B cell (primary cell): ENCODE measurements around the gene INA. TPM values are rescaled to one million over a fixed set of nuclear protein-coding genes. Genes with fewer than 3 reads are reported as not detected.

ENCODE experiments used
- ATAC-seq: fragments of 200-7000 bp; cut with Tn5 transposase; one replicate; pipeline ENCODE4 v1.10.0; 2021; ENCODE audit warnings: low read depth, mild to moderate bottlenecking, moderate number of reproducible peaks, moderate library complexity
- CTCF ChIA-PET: fragments of 350-600 bp; sonication (Branson Sonifier 250); formaldehyde crosslinking; loops from one replicate; lab custom pipeline; 2021; ENCODE audit warnings: antibody characterized with exemption, inconsistent platforms; lab: Charles Lee
- POLR2A ChIA-PET: fragments of 350-600 bp; sonication (Branson Sonifier 250); formaldehyde crosslinking; loops from one replicate; lab custom pipeline; 2021; ENCODE audit warnings: antibody characterized with exemption; lab: Charles Lee
- DNase-seq: peaks from one replicate; pipeline ENCODE4 v3.0.0; 2013
- H2AFZ ChIP-seq: 2 replicates; pipeline ENCODE4 v1.6.1; 2012; ENCODE audit warnings: mild to moderate bottlenecking, low read depth, low read length; ENCODE audit not compliant: insufficient read depth, poor library complexity, severe bottlenecking
- H3K27ac ChIP-seq, 2 donors: 1 replicate in 1 of 2; 2 replicates in 1 of 2; pipeline ENCODE4 v1.5.1; 2012 to 2013; ENCODE audit warnings: low read length in 2 of 2, mild to moderate bottlenecking in 2 of 2, moderate library complexity in 1 of 2
- H3K27me3 ChIP-seq, 4 experiments: fragments of 200-600 bp in 1 of 4; sonication (generic) in 1 of 4; replicated peaks in 1 of 4; 1 replicate in 2 of 4; 2 replicates in 2 of 4; pipeline versions ENCODE4 v1.6.1 to v1.7.0; 2013 to 2016; ENCODE audit warnings: low read length in 3 of 4, mild to moderate bottlenecking in 2 of 4, mixed read lengths in 1 of 4, moderate library complexity in 1 of 4; ENCODE audit not compliant: insufficient read depth in 4 of 4, control insufficient read depth in 3 of 4; ENCODE audit errors: control extremely low read depth in 1 of 4
- H3K36me3 ChIP-seq, 2 experiments: replicated peaks in 1 of 2; 1 replicate in 1 of 2; 2 replicates in 1 of 2; pipeline versions ENCODE4 v1.6.1 to v1.7.1; 2013; ENCODE audit warnings: low read length in 1 of 2; ENCODE audit not compliant: insufficient read depth in 2 of 2, control insufficient read depth in 1 of 2; ENCODE audit errors: control extremely low read depth in 1 of 2, extremely low read depth in 1 of 2
- H3K4me1 ChIP-seq, 2 donors: fragments of 200-600 bp in 1 of 2; sonication (generic) in 1 of 2; 1 replicate in 1 of 2; 2 replicates in 1 of 2; pipeline versions ENCODE4 v1.5.1 to v1.6.1; 2013 to 2017; ENCODE audit warnings: low read length in 2 of 2; ENCODE audit not compliant: control insufficient read depth in 2 of 2, insufficient read depth in 2 of 2
- H3K4me2 ChIP-seq: replicated peaks from 2 replicates; pipeline ENCODE3; 2012; ENCODE audit warnings: mild to moderate bottlenecking, low read depth, low read length; ENCODE audit not compliant: poor library complexity, severe bottlenecking
- H3K4me3 ChIP-seq, 5 experiments: fragments of 200-600 bp in 1 of 5; sonication (generic) in 1 of 5; 1 replicate in 3 of 5; 2 replicates in 2 of 5; pipeline versions ENCODE4 v1.5.1 to v1.7.0; 2011 to 2016; ENCODE audit warnings: low read length in 4 of 5, mild to moderate bottlenecking in 4 of 5, low read depth in 2 of 5, control low read depth in 1 of 5, moderate library complexity in 1 of 5; ENCODE audit not compliant: insufficient read depth in 1 of 5; ENCODE audit errors: control extremely low read depth in 1 of 5, extremely low read depth in 1 of 5
- H3K79me2 ChIP-seq: fragments of 200-600 bp; sonication (generic); one replicate; pipeline ENCODE4 v1.6.0; 2016; ENCODE audit warnings: low read length; ENCODE audit not compliant: control insufficient read depth, insufficient read depth
- H3K9ac ChIP-seq: fragments of 200-600 bp; sonication (generic); 2 replicates; pipeline ENCODE4 v1.6.1; 2017; ENCODE audit warnings: mild to moderate bottlenecking, low read length, moderate library complexity
- H3K9me3 ChIP-seq, 3 donors: one replicate each; pipeline versions ENCODE4 v1.6.1 to v1.7.1; 2013; ENCODE audit warnings: low read length in 2 of 3; ENCODE audit not compliant: control insufficient read depth in 2 of 3, insufficient read depth in 1 of 3; ENCODE audit errors: control extremely low read depth in 1 of 3
- H4K20me1 ChIP-seq: 2 replicates; pipeline ENCODE4 v1.6.0; 2012; ENCODE audit warnings: mild to moderate bottlenecking, low read length; ENCODE audit not compliant: insufficient read depth, control insufficient read depth, poor library complexity, severe bottlenecking
- H3K27ac Mint-ChIP-seq: one replicate; pipeline ENCODE4 v1.8.0; 2021; ENCODE audit warnings: mixed read lengths
- H3K27me3 Mint-ChIP-seq: one replicate; pipeline ENCODE4 v1.8.0; 2021; ENCODE audit warnings: mixed read lengths
- H3K4me1 Mint-ChIP-seq: one replicate; pipeline ENCODE4 v1.8.0; 2021; ENCODE audit warnings: mixed read lengths
- H3K4me3 Mint-ChIP-seq: one replicate; pipeline ENCODE4 v1.8.0; 2021; ENCODE audit warnings: mixed read lengths
- H3K9me3 Mint-ChIP-seq: one replicate; pipeline ENCODE4 v1.8.0; 2022; ENCODE audit warnings: mixed read lengths; ENCODE audit not compliant: insufficient read depth
- CTCF ChIP-seq: fragments of 200-600 bp; IDR thresholded peaks from one replicate; pipeline ENCODE4 v1.8.0; 2022; ENCODE audit warnings: antibody characterized with exemption, mild to moderate bottlenecking
- EZH2 ChIP-seq: IDR thresholded peaks from 2 replicates; pipeline ENCODE4 v1.6.1; 2012; ENCODE audit warnings: borderline replicate concordance, low read depth, mild to moderate bottlenecking, moderate library complexity, low read length; ENCODE audit not compliant: insufficient read depth, poor library complexity, severe bottlenecking
- WGBS: methylation state at CpG from one replicate; pipeline ENCODE4 v1.1.5; 2013; ENCODE audit warnings: missing lambda C conversion rate; ENCODE audit not compliant: insufficient coverage; 5-methylcytosine and 5-hydroxymethylcytosine counted together
- intact Hi-C: fragments of 100-400 bp; cut with micrococcal nuclease; formaldehyde crosslinking; loops from one replicate; pipeline ENCODE4 v1.10.0; 2022
- polyA minus RNA-seq: library from RNA; depleted of rRNA, polyadenylated mRNA; stranded (reverse); fragments of >200 nt; gene quantifications from 2 replicates; pipeline ENCODE4 v1.2.3, GENCODE V29; 2012
- polyA plus RNA-seq: library from polyadenylated mRNA; depleted of rRNA; stranded (reverse); fragments of >200 nt; gene quantifications from 2 replicates; pipeline ENCODE4 v1.2.3, GENCODE V29; 2012
- total RNA-seq, 2 donors: library from RNA; stranded (reverse); fragments of 120-200 nt in 1 of 2; gene quantifications; 1 replicate in 1 of 2; 2 replicates in 1 of 2; pipeline versions ENCODE4 v1.2.3 to v1.2.4, GENCODE V29; 2013 to 2022

Gene INA
- total RNA-seq = not detected in 2 replicates
- not detected for total RNA-seq (2013)
- polyA plus RNA-seq = 0.03 TPM in 1 of 2 replicates, not detected in the other
- 0.07 TPM in 1 of 2 replicates, not detected in the other for polyA minus RNA-seq

- intact Hi-C loops = no loop called here
- no peaks in the 10 kb centered on the region for H3K9me3 Mint-ChIP-seq
- peak within 1 kb of the TSS in 3 of 5 experiments; percentile 28 to 33 (median 31) for H3K4me3 ChIP-seq
- H3K27ac Mint-ChIP-seq = no peak within 1 kb of the TSS
- DNase-seq = peak; percentile 36
- no peaks in the 10 kb centered on the region for H3K79me2 ChIP-seq
- peak within 1 kb of the TSS; percentile 54 for H2AFZ ChIP-seq
- no peak within 1 kb of the TSS for H3K27ac ChIP-seq
- H3K27me3 ChIP-seq = peaks cover 0 to 64% (median 29%) of the 10 kb centered on the region in 4 experiments
- peak within 1 kb of the TSS; percentile 68 for H3K4me2 ChIP-seq
- peaks cover 58% of the 10 kb centered on the region for H3K27me3 Mint-ChIP-seq
- peaks cover 12 to 21% of the 10 kb centered on the region in 2 donors for H3K4me1 ChIP-seq
- peak within 1 kb of the TSS; percentile 69 for H3K4me3 Mint-ChIP-seq
- peaks cover 0 to 12% (median 0%) of the 10 kb centered on the region in 3 donors for H3K9me3 ChIP-seq
- ATAC-seq = no peak
- H4K20me1 ChIP-seq = no peaks in the 10 kb centered on the region
- H3K9ac ChIP-seq = peak within 1 kb of the TSS; percentile 11
- CTCF ChIA-PET = no interaction called here
- H3K4me1 Mint-ChIP-seq = peaks cover 7% of the 10 kb centered on the region
- no peaks in the 10 kb centered on the region for H3K36me3 ChIP-seq
- POLR2A ChIA-PET = interaction anchor here (0.6 kb wide), 1 partner anchor 614 kb away, joined by 3 read pairs; no protein-coding TSS in a partner anchor
- WGBS = 3% methylated on average over 105 of the region's 105 CpGs
- TF ChIP-seq CTCF (no peak), EZH2 (no peak)
These were observed at the start of gene INA for GRCh38 chr10:103276896-103277712. TSS of gene INA (plus strand) at chr10:103277138. CDS start at chr10:103277212, 74 bp downstream.

GRCh38 chr10:103227416-103227815, 49.5 kb upstream of the INA start:
- Histone ChIP-seq H3K4me2 (no peak overlapping the region), H3K27ac (no peak overlapping the region), H3K4me1 (no peaks in the 10 kb centered on the region), H3K9me3 (peaks cover 0 to 26% (median 17%) of the 10 kb centered on the region in 3 donors), H3K36me3 (no peaks in the 10 kb centered on the region), H3K27me3 (no peaks in the 10 kb centered on the region), H3K79me2 (no peaks in the 10 kb centered on the region), H4K20me1 (no peaks in the 10 kb centered on the region), H3K9ac (no peak overlapping the region), H2AFZ (no peak overlapping the region), H3K4me3 (no peak overlapping the region)
- CTCF ChIA-PET = interaction anchor here (1.0 to 2.8 kb wide), 3 partner anchors 11 to 17 kb away, joined by 3 to 11 read pairs (median 6); no protein-coding TSS in a partner anchor
- H3K27ac Mint-ChIP-seq = no peak overlapping the region
- H3K4me1 Mint-ChIP-seq = no peaks in the 10 kb centered on the region
- no peak overlapping the region for H3K4me3 Mint-ChIP-seq
- H3K9me3 Mint-ChIP-seq = peaks cover 9% of the 10 kb centered on the region
- DNase-seq (no peak), ATAC-seq (no peak)
- H3K27me3 Mint-ChIP-seq = no peaks in the 10 kb centered on the region
- TF ChIP-seq EZH2 (no peak), CTCF (no peak)
- intact Hi-C loops = no loop called here
- POLR2A ChIA-PET = no interaction called here
- 100% methylated on average over 1 of the region's 1 CpG for WGBS
